ENCODE data around the gene SLC5A6.
A peak's percentile ranks its signal among the peaks of the same experiment; 100 is the strongest.

Gene SLC5A6

DNA sequence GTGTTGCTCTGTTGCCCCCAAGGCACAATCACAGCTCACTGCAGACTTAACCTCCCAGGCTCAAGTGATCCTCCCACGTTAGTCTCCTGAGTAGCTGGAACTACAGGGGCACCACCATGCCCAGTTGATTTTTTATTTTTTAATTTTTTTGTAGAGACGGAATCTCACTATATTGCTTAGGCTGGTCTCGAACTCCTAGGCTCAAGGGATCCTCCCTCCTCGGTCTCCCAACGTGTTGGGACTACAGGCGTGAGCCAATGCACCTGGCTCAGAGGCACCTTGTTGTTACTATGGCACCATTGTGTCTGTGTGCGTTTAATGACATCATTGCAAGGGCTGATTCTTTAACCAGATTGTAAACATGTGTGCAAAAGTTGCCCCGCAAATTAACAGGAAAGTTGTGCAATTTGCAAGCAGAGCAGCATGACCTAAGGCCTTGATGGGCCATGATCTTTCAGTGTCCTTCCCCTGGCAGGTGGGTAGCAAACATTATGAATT, 40.7 kb downstream of the SLC5A6 start:
- no peak for DNase-seq

DNA sequence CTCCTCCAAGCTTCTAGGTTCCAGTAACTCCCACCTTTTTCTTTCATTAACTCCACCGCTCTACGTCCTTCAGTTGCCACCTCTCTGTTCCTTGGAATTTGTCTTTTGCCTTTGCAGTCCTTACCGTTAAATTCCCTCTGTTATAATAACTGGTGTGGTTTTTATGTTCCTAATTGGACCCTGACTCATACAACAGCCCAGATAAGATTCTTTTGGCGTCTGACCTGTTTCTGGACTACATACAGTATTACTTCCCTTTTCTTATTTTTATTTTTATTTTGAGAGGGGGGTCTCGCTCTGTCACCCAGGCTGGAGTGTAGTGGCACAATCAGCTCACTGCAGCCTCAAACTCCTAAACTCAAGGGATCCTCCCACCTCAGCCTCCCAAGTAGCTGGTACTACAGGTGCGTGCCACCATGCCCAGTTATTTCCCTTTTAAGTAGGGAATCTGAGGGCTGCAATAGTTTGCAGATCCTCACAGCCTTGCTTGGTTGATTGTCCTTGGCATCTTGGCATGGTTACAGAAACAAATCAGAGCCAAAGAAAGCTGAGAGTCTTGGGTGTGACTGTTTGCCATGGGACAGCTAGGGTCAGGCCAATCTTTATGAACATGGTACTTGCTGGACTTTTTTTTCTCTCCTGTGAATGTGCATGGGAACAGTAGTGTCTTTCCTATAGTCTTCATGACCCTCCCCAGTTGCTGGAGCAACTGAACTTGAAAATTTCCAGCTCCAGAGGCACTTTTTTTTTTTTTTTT, 41.3 kb downstream of the SLC5A6 start:
- no peak for DNase-seq

DNA sequence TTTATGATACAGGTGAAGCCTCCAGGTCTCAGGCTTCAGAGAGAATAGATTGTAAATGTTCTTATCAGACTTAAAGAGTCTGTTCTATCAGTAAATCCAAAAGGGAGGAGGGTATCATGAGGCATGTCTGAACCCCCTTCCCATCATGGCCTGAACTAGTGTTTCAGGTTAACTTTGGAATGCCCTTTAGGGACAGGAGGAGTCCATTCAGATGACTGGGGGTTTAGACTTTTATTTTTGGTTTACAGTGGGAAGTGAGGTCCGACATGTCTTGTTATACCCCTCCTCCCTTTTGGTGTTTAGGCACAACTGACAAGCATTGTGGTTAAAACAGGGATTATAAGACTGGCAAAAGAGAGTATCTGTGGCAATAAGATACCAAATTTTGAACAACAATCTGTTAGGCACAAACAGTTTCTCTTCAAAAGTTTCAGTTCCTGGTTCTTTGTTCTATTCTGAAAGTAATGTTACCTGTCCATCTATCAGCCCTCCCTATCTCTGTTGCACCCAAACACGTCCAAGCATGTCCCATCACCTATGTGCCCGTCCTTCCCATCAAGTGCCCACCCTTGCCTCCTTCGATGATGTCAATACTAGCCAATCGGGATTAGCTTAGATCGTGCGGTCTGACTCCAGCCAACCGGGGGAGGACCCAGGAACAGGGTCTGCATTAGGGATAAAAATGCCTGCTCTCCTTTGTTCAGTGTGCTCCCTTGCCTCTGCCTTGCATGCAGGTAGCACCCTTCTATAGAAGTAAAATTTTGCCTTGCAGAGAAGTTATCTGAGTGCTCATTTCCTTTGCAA, 46.9 kb downstream of the SLC5A6 start:
- DNase-seq = no peak

DNA sequence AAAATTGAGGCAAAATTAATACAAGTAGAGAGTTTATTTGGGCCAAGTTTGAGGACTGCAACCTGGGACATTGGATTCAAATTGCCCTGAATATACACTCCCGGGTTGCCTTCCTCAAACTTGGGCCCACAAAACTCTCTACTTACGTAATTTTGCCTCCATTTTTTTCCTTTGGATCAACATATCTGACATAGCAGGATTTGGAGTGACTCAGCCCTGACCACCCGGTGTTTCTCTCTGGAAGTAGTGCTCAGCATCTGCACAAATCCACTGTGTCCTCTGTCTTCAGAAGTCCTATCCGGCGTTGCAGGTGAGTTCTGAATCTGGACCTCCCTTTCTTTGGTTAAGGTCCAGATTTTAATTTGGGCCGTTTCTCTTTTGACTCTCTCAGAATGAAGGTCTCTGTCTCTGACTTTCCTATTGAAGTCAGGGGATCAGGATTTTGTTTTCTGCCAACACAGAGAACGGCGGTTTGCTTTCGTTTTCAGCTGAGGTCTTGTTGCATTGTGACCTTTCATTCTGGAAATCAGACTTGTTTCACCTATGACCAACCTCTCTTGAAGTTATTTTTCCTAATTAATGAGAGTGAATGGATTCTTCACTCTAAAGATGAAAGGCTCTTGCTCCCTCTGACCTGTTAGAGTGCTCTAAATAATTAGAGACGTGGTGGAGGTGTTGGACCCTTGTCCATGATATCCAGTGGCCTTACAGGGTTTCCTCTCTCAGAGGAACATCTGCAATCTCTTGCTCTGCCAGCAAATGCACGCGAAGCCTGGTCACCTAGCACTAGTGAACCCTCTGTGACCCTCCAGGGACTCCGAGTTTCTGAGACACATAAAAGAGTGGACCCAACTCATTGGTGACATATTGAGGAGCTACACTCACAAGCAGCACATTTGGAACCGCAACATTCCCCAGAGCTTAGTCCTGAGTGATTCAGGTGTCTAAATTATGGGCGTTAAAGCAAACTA, 49.6 kb downstream of the SLC5A6 start:
- peak; percentile 21 for DNase-seq

DNA sequence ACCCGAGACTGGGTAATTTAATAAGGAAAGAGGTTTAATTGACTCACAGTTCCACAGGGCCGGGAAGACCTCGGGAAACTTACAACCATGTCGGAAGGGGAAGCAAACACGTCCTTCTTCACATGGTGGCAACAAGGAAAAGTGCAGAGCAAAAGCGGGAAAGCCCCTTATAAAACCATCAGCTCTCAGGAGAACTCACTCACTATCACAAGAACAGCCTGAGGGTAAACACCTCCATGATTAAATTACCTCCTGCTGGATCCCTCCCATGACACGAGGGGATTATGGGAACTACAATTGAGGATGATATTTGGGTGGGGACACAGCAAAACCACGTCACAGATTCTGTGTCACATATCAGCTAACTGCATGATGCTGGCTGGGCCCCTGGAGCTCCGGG, 51.9 kb downstream of the SLC5A6 start:
- no peak for DNase-seq

DNA sequence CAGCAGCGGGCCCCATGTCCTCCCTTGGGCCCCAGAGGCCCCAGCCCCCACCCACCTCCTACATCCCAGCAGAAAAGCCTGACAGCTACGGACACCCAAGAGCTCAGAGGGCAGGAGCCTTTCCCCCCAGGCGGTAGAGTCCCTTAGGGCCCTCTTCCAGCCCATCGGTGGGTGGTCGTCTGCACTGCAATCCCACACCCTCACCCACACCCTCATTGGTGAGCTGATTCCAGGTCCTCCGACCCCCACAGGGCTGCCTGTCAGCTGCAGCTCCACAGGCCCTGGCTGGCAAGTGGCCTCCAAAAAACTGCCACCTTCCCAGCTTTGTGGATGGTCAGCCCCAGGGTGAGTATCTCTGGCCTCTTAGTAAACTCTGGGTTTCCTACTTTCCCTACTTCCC, 52.8 kb downstream of the SLC5A6 start:
- no peak for DNase-seq

DNA sequence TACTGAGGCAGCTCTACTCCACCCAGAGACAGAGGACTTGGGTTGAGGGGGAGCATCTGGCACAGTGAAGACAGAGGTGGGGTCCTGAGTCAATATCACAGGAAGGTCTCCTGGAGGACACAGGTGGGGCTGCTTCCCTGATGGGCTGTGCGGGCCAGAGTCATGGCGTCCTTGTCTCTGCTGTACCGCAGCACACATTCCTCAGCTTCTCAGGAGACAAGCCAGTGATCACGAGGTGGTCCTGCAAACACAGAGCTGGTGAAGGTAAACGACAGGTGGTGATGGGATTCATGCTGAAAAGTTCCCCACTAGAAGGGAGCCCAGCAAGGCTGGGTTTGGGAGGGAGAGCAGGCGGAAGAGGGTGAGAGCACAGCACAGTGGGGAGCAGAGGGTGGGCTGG, 53.6 kb downstream of the SLC5A6 start:
- no peak for DNase-seq

DNA sequence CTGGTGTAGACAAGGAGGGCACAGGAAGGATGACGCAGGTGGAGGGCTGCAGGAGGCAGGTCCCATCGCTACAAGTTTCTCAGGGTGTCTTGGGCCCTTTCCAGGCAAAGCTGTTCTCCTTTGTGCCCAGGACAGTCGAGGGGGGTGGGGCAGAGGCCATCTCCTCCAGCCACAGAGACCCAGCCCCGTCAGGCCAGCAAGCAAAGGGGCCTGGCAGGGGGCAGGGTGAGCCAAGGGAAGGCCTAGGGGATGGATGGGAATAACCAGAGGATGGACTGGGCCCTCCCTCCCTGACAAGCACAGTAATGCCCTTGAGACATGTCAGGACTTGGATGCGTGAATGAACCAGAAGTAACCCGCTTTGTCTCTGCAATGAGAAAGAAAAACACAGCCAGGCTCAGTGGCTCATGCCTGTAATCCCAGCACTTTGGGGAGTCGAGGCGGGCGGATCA, 57.0 kb downstream of the SLC5A6 start:
- DNase-seq = no peak

DNA sequence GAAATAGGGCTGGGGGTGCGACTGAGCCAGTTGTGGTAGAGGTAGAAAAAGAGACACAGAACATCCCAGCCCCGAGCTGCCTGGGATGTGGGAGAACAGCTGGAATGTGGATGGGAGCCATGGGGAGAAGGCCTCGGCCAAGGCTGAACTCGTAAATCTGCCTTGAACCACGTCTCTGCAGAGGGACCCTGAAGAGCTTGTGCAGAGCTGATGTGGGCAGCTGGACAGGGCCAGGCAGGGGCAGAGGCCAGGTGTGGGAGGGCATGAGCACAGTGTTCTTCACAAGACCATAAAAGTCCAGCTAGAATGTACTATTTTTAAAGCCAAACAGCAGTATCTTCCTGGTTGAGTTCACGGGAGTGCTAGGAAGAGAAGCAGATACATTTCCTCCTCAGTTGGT, 57.6 kb downstream of the SLC5A6 start:
- DNase-seq = no peak

DNA sequence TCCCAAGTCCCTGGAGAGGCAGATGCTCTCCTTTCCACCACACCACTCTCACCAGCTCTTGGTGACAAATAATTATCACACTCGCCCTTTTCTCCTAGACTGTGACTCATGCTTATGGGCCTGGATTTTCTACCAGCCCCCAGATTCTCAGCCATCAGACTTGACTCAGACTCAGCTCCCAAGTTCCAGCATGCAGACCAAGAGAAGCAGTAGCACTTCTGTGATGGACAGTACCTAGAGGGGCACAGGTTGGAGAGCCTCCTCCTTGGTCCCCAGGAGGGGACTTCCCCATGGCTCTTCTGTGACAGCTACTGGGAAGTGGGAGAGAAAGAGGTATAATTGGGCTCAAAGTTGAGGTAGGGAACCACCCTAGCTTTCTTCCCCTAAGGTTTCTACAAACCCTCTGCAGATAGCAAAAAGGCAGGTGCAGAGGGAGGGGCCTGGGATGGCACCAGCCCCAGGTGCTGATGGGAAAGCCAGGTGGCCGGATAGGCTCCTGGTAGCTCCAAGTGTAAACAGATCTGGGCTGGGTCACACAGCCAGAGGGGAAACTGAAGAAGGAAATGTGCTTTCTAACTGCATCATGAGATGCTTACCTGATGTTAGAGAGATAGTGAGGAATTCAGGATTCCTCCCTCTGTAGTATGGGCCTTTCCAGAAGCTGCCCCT, 59.1 kb downstream of the SLC5A6 start:
- DNase-seq = peak; percentile 22

DNA sequence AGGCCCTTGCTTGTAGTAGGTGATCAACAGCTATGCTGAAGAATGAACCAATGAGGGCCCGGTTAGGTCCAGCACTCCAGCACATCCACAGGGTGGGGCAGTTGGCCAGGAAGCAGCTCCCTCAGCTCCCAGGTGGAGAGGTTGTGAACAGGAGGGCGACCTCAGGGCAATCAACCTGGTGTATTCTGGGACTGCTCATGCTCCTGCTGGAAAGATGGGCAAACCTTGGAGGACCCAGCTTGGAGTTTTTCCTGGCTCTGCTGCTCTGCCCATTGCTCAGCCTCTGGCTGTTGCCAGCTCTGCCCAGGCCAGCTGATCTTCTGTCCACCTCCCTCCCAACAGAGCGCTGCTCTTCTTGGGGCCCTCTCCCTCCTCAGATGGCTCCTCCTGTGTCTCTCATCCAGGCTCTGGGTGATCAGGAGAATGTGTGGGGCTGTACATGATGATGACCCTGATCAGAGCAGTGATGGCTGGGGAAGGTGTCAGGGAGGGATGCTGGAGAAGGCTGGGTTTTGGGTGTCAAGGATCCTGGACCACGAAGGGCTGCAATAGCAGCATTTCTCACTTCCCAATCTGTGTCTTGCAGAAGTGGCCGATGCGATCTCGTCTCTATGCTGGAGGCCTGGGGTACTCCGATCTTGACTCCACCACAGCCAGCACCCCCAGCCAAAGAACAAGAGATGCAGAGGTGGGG, 59.8 kb downstream of the SLC5A6 start:
- DNase-seq = no peak

DNA sequence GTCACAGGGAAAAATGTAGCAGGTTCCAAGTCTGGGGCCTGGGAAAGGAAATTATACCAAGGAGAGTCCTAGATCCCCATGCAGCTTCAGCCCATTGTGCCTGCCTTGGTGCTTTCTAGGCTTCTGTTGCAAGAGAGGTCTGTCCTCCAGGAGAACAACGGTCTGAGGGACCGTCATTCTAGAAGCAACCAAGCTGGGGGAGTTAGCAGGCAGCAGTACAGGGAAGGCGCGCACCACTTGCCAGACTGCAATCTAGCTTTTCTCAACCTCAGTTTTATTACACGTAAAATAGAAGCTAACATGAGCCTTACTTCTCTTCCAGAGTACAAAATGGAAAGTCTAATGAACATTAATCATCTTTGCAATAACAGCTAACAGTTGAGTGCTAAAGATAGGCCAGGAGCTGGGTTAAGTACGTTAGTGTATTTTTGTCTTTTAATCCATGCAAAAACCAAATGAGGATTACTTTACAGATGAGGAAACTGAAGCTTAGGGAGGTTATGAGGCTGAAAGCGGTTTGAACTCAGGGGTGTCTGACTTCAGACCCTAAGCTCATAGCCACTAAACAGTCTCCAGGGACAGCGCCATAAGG, 61.3 kb downstream of the SLC5A6 start:
- no peak for DNase-seq
